ENCODE measurements around the gene ACOX2. TPM values are rescaled to one million over a fixed set of nuclear protein-coding genes. Genes with fewer than 3 reads are reported as not detected.
A peak's percentile ranks its signal among the peaks of the same experiment; 100 is the strongest.
"Not testable (repeated sequence)": the region's sequence is repeated elsewhere in the genome, so short reads cannot be mapped to it uniquely, and the experiment has no call there.

Gene ACOX2
- total RNA-seq, 1 donor from 2014 or later: 7.6 TPM

DNA sequence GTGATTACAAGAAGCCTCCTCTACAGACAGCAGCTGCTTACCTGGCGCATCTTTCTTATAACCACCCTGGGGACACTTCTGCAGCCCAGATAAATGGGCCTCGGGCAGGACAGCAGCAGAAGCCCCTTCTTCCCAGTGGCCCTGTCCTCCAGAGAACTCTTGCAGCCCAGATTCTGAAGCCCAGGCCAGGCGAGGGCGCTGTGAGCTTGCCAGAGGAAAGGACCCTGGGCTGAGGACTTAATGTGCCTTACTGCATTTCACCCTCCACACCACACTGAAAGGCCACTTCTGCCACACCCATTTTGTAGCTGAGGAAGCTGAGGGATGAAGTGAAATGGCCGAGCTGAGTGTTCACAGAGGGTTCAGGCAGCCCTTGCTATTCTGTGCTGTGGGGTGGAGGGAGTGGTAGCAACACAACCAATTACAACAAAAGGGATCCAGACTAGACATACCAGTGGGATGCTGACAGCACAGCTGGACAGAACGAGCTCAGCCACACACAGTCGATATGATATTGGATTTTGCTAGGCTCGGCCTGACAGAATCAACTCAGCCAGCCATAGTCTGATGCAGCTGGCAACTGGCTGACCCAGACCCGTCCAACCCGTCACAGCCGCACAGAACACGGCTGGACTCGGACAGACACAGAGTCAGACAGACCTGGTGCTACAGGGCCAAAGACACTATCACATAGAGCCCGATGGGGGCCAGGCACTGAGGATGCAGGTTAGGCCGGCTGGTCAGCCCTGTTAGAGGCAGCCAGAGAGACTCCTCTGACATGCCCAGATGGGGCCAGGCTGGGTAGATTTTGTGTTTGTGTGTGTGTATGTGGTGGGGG, 7.3 kb downstream of the ACOX2 start:
- Histone ChIP-seq H3K79me2 (ENCODE audit: low read depth) (no peaks in the 10 kb centered on the region), H2AFZ (replicated peaks) (peak overlapping the region; percentile 47), H3K9ac (no peak overlapping the region), H3K27me3 (no peaks in the 10 kb centered on the region), H3K27ac (no peak overlapping the region), H3K9me3 (ENCODE audit: low read depth) (no peaks in the 10 kb centered on the region), H3K4me2 (no peak overlapping the region), H3K36me3 (no peaks in the 10 kb centered on the region), H3K4me1 (no peaks in the 10 kb centered on the region), H3K4me3 (no peak overlapping the region), H3F3A (ENCODE audit: low read depth) (no peaks in the 10 kb centered on the region), H4K20me1 (ENCODE audit: low read depth) (no peaks in the 10 kb centered on the region)
- H3K4me3 Mint-ChIP-seq: peak overlapping the region; percentile 57
- H3K9me3 Mint-ChIP-seq: peaks cover 5% of the 10 kb centered on the region
- TF ChIP-seq EZH2phosphoT487 (IDR thresholded peaks at IDR 0.05) (no peak), EZH2 (IDR thresholded peaks at IDR 0.05) (no peak)
- TF ChIP-seq, protein P1, sequence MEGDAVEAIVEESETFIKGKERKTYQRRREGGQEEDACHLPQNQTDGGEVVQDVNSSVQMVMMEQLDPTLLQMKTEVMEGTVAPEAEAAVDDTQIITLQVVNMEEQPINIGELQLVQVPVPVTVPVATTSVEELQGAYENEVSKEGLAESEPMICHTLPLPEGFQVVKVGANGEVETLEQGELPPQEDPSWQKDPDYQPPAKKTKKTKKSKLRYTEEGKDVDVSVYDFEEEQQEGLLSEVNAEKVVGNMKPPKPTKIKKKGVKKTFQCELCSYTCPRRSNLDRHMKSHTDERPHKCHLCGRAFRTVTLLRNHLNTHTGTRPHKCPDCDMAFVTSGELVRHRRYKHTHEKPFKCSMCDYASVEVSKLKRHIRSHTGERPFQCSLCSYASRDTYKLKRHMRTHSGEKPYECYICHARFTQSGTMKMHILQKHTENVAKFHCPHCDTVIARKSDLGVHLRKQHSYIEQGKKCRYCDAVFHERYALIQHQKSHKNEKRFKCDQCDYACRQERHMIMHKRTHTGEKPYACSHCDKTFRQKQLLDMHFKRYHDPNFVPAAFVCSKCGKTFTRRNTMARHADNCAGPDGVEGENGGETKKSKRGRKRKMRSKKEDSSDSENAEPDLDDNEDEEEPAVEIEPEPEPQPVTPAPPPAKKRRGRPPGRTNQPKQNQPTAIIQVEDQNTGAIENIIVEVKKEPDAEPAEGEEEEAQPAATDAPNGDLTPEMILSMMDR (IDR thresholded peaks at IDR 0.05): peak; percentile 80
- peaks cover 2% of the 10 kb centered on the region for H3K36me3 Mint-ChIP-seq
- no peak overlapping the region for H3K27ac Mint-ChIP-seq
- peaks cover 2% of the 10 kb centered on the region for H3K27me3 Mint-ChIP-seq (ENCODE audit: insufficient read depth, low read depth)
- peaks cover 43% of the 10 kb centered on the region for H3K4me1 Mint-ChIP-seq
- peak; percentile 86 for DNase-seq (ENCODE audit: low spot score)

DNA sequence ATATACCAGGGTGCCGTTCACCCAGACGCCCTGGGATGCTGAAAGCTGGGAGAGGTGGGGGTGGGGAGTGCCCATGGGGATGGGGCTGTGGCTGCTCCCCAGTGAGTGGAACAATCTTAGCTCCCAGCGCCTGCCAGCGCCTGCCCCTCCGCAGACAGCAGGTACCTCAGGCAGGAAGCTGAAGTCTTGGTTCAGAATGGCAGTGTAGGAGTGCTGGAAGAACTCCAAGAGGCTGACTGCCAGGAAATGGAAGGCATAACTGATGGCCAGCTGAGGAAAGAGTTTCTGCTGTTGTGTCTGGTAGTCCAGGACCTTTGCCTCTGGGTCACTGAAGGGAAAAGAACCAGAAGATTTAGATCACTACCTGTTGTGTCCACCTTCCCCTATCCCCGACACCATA, 8.4 kb downstream of the ACOX2 start:
- peaks cover 2% of the 10 kb centered on the region for H3K36me3 Mint-ChIP-seq

DNA sequence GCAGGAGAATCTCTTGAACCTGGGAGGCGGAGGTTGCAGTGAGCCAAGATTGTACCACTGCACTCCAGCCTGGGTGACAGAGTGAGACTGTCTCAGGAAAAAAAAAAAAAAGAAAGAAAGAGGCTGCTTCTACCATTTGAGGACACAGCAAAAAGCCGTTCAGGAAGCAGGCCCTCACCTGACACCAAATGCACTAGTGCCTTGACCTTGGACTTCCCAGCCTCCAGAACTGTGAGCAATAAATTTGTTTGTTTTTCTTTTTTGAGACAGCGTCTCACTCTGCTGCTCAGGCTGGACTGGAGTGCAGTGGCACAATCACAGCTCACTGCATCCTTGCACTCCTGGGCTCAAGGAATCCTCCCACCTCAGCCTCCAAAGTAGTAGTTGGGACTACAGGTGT, 9.6 kb downstream of the ACOX2 start:
- not testable (repeated sequence) for H3K27ac Mint-ChIP-seq; H3K27ac ChIP-seq; H3K9me3 ChIP-seq (ENCODE audit: low read depth); H3K27me3 ChIP-seq; H2AFZ ChIP-seq (replicated peaks); DNase-seq (ENCODE audit: low spot score); H3K9me3 Mint-ChIP-seq; H3K79me2 ChIP-seq (ENCODE audit: low read depth); H3K27me3 Mint-ChIP-seq (ENCODE audit: insufficient read depth, low read depth); H3K9ac ChIP-seq; H3K4me3 Mint-ChIP-seq; H3K36me3 ChIP-seq; H3K4me3 ChIP-seq; H4K20me1 ChIP-seq (ENCODE audit: low read depth); H3K4me2 ChIP-seq; H3K36me3 Mint-ChIP-seq
- peaks cover 15% of the 10 kb centered on the region for H3K4me1 ChIP-seq
- peaks cover 51% of the 10 kb centered on the region for H3K4me1 Mint-ChIP-seq
- peaks cover 19% of the 10 kb centered on the region for H3F3A ChIP-seq (ENCODE audit: low read depth)

More for the DNA sequence above, 8.4 kb downstream of the ACOX2 start:
- Histone ChIP-seq H3K79me2 (ENCODE audit: low read depth) (no peaks in the 10 kb centered on the region), H3K4me2 (no peak overlapping the region), H3K9ac (no peak overlapping the region), H3K4me3 (no peak overlapping the region), H3K9me3 (ENCODE audit: low read depth) (no peaks in the 10 kb centered on the region), H2AFZ (replicated peaks) (no peak overlapping the region), H3K27ac (no peak overlapping the region), H3K4me1 (peaks cover 3% of the 10 kb centered on the region), H3K36me3 (no peaks in the 10 kb centered on the region), H3F3A (ENCODE audit: low read depth) (peaks cover 7% of the 10 kb centered on the region), H3K27me3 (no peaks in the 10 kb centered on the region), H4K20me1 (ENCODE audit: low read depth) (no peaks in the 10 kb centered on the region)
- H3K27ac Mint-ChIP-seq: no peak overlapping the region
- peaks cover 2% of the 10 kb centered on the region for H3K27me3 Mint-ChIP-seq (ENCODE audit: insufficient read depth, low read depth)
- H3K4me3 Mint-ChIP-seq: no peak overlapping the region
- no peak for TF ChIP-seq EZH2phosphoT487 (IDR thresholded peaks at IDR 0.05)
- TF ChIP-seq, protein P1 (IDR thresholded peaks at IDR 0.05): no peak
- TF ChIP-seq EZH2 (IDR thresholded peaks at IDR 0.05): no peak
- H3K4me1 Mint-ChIP-seq: peaks cover 48% of the 10 kb centered on the region
- DNase-seq (ENCODE audit: low spot score): no peak
- H3K9me3 Mint-ChIP-seq: peaks cover 3% of the 10 kb centered on the region

DNA sequence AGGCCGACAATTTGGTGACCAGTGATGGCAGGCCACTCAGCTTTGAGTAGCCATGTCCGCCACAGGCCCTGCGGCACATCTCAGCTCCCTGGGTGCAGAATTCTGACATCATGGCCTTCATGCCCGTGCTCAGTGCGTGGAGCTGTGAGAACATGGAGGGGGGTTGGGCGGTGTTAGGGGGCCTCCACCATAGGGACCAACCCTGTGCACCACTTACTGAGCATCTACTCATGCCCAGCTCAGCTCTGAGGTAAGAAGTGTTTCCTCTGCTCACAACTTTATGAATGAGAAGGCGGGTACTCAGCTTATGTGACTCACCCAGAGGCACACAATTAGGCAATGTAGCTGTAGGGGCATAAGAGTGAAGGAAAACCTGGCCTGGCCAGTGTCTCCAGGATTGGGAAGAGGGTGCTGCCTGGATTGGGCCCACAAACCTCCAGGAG, 10.5 kb downstream of the ACOX2 start:
- no peaks in the 10 kb centered on the region for H3K9me3 ChIP-seq (ENCODE audit: low read depth)
- H3K27me3 ChIP-seq: no peaks in the 10 kb centered on the region
- H3K4me2 ChIP-seq: no peak overlapping the region
- no peak overlapping the region for H3K9ac ChIP-seq
- H3K9me3 Mint-ChIP-seq: peaks cover 3% of the 10 kb centered on the region
- no peak for DNase-seq (ENCODE audit: low spot score)
- peaks cover 28% of the 10 kb centered on the region for H3F3A ChIP-seq (ENCODE audit: low read depth)
- H4K20me1 ChIP-seq (ENCODE audit: low read depth): peaks cover 11% of the 10 kb centered on the region
- H3K79me2 ChIP-seq (ENCODE audit: low read depth): no peaks in the 10 kb centered on the region
- peaks cover 60% of the 10 kb centered on the region for H3K4me1 Mint-ChIP-seq
- no peak overlapping the region for H3K27ac Mint-ChIP-seq
- no peak overlapping the region for H3K4me3 Mint-ChIP-seq
- no peak overlapping the region for H2AFZ ChIP-seq (replicated peaks)
- TF ChIP-seq, protein P1 (IDR thresholded peaks at IDR 0.05): no peak
- TF ChIP-seq EZH2phosphoT487 (IDR thresholded peaks at IDR 0.05) (no peak), EZH2 (IDR thresholded peaks at IDR 0.05) (no peak)
- no peak overlapping the region for H3K27ac ChIP-seq
- peaks cover 2% of the 10 kb centered on the region for H3K36me3 Mint-ChIP-seq
- peaks cover 24% of the 10 kb centered on the region for H3K4me1 ChIP-seq
- H3K4me3 ChIP-seq: no peak overlapping the region
- H3K36me3 ChIP-seq: no peaks in the 10 kb centered on the region
- H3K27me3 Mint-ChIP-seq (ENCODE audit: insufficient read depth, low read depth): peaks cover 6% of the 10 kb centered on the region
